Measurements from ENCODE around the gene CDC25B. TPM values are rescaled to one million over a fixed set of nuclear protein-coding genes. Genes with fewer than 3 reads are reported as not detected.

The CDC25B gene
- total and polyA plus RNA-seq, 2 of the 13 experiments (the other 11 are each of a cell fraction or from before 2014, with no cell fraction given) = 14.5 to 19.4 TPM

DNA sequence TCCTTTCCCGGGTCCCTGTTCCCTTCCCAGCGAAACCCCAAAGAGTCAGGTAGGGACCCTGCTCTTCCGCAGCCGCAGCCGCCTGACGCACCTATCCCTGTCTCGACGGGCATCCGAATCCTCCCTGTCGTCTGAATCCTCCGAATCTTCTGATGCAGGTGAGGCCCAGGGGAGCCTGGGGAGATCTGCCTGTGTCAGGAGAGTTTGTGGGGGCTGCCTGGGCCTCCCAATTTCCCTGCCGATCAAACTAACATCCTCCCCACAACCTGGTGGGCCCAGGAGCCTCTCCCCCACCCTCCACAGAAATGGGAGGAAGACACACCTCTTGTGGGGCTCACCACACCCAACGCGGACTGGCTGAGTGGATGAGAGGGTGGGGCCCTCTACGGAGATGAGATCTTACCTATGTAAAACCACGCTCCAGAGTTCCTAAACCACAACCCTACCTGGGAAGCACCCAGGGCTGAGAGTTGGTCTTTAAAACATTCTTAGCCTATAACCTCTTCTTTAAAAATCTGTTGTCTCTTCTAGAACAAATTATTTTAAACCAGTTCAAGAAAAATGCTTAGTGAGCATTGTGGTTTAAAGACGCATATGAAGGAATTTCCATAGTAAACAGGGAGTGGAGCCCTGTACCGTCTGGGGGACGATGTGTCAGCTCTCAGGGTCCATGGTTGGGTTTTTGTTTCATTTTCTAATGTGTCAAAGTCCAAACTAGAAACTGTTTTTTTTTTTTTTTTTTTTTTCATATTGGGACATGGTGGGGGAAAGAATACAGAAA lies 1.7 kb downstream of the CDC25B start (continued):
- TF ChIP-seq ELF3 (CRISPR knock-in tag; IDR thresholded peaks at IDR 0.05) (no peak), YY1 (IDR thresholded peaks at IDR 0.05; ENCODE audit: insufficient read depth, insufficient replicate concordance, low read depth, low read length) (no peak), GATAD2A (CRISPR knock-in tag; IDR thresholded peaks at IDR 0.05) (peak; percentile 48; the same call in 1 of the 2 replicates), JUN (CRISPR knock-in tag; IDR thresholded peaks at IDR 0.05) (no peak), EP300 (IDR thresholded peaks at IDR 0.05; ENCODE audit: low read depth in 2 of 2, low read length in 2 of 2) (peak in 1 of 2 experiments; percentile 40; a peak in 2 of 4 replicates), EP300 (CRISPR knock-in tag; IDR thresholded peaks at IDR 0.05; ENCODE audit: borderline replicate concordance) (no peak), ZSCAN30 (CRISPR knock-in tag; IDR thresholded peaks at IDR 0.05) (no peak), MTF1 (CRISPR knock-in tag; IDR thresholded peaks at IDR 0.05) (no peak), IRF2 (CRISPR knock-in tag; IDR thresholded peaks at IDR 0.05) (peak; percentile 92), KMT2A (CRISPR knock-in tag; IDR thresholded peaks at IDR 0.05) (peak; percentile 41; the same call in 1 of the 2 replicates), KLF15 (CRISPR knock-in tag; IDR thresholded peaks at IDR 0.05; ENCODE audit: borderline replicate concordance) (no peak), CCAR2 (optimal IDR thresholded peaks at IDR 0.05; ENCODE audit: low read depth, low read length) (no peak)
- TF ChIP-seq, protein P1, sequence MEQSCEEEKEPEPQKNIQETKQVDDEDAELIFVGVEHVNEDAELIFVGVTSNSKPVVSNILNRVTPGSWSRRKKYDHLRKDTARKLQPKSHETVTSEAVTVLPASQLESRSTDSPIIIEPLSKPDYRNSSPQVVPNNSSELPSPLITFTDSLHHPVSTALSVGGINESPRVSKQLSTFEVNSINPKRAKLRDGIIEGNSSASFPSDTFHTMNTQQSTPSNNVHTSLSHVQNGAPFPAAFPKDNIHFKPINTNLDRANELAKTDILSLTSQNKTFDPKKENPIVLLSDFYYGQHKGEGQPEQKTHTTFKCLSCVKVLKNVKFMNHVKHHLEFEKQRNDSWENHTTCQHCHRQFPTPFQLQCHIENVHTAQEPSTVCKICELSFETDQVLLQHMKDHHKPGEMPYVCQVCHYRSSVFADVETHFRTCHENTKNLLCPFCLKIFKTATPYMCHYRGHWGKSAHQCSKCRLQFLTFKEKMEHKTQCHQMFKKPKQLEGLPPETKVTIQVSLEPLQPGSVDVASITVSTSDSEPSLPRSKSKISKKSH (CRISPR knock-in tag; IDR thresholded peaks at IDR 0.05; ENCODE audit: borderline replicate concordance) = peak; percentile 84; the same call in 1 of the 2 replicates
- TF ChIP-seq, protein P2, sequence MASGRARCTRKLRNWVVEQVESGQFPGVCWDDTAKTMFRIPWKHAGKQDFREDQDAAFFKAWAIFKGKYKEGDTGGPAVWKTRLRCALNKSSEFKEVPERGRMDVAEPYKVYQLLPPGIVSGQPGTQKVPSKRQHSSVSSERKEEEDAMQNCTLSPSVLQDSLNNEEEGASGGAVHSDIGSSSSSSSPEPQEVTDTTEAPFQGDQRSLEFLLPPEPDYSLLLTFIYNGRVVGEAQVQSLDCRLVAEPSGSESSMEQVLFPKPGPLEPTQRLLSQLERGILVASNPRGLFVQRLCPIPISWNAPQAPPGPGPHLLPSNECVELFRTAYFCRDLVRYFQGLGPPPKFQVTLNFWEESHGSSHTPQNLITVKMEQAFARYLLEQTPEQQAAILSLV (CRISPR knock-in tag; IDR thresholded peaks at IDR 0.05; ENCODE audit: borderline replicate concordance) = peak; percentile 62; the same call in 1 of the 2 replicates
- TF ChIP-seq, protein P3, sequence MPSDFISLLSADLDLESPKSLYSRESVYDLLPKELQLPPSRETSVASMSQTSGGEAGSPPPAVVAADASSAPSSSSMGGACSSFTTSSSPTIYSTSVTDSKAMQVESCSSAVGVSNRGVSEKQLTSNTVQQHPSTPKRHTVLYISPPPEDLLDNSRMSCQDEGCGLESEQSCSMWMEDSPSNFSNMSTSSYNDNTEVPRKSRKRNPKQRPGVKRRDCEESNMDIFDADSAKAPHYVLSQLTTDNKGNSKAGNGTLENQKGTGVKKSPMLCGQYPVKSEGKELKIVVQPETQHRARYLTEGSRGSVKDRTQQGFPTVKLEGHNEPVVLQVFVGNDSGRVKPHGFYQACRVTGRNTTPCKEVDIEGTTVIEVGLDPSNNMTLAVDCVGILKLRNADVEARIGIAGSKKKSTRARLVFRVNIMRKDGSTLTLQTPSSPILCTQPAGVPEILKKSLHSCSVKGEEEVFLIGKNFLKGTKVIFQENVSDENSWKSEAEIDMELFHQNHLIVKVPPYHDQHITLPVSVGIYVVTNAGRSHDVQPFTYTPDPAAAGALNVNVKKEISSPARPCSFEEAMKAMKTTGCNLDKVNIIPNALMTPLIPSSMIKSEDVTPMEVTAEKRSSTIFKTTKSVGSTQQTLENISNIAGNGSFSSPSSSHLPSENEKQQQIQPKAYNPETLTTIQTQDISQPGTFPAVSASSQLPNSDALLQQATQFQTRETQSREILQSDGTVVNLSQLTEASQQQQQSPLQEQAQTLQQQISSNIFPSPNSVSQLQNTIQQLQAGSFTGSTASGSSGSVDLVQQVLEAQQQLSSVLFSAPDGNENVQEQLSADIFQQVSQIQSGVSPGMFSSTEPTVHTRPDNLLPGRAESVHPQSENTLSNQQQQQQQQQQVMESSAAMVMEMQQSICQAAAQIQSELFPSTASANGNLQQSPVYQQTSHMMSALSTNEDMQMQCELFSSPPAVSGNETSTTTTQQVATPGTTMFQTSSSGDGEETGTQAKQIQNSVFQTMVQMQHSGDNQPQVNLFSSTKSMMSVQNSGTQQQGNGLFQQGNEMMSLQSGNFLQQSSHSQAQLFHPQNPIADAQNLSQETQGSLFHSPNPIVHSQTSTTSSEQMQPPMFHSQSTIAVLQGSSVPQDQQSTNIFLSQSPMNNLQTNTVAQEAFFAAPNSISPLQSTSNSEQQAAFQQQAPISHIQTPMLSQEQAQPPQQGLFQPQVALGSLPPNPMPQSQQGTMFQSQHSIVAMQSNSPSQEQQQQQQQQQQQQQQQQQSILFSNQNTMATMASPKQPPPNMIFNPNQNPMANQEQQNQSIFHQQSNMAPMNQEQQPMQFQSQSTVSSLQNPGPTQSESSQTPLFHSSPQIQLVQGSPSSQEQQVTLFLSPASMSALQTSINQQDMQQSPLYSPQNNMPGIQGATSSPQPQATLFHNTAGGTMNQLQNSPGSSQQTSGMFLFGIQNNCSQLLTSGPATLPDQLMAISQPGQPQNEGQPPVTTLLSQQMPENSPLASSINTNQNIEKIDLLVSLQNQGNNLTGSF (CRISPR knock-in tag; IDR thresholded peaks at IDR 0.05) = no peak
- TF ChIP-seq, protein P4, sequence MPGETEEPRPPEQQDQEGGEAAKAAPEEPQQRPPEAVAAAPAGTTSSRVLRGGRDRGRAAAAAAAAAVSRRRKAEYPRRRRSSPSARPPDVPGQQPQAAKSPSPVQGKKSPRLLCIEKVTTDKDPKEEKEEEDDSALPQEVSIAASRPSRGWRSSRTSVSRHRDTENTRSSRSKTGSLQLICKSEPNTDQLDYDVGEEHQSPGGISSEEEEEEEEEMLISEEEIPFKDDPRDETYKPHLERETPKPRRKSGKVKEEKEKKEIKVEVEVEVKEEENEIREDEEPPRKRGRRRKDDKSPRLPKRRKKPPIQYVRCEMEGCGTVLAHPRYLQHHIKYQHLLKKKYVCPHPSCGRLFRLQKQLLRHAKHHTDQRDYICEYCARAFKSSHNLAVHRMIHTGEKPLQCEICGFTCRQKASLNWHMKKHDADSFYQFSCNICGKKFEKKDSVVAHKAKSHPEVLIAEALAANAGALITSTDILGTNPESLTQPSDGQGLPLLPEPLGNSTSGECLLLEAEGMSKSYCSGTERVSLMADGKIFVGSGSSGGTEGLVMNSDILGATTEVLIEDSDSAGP (CRISPR knock-in tag; IDR thresholded peaks at IDR 0.05; ENCODE audit: borderline replicate concordance) = no peak
- TF ChIP-seq, protein P5, sequence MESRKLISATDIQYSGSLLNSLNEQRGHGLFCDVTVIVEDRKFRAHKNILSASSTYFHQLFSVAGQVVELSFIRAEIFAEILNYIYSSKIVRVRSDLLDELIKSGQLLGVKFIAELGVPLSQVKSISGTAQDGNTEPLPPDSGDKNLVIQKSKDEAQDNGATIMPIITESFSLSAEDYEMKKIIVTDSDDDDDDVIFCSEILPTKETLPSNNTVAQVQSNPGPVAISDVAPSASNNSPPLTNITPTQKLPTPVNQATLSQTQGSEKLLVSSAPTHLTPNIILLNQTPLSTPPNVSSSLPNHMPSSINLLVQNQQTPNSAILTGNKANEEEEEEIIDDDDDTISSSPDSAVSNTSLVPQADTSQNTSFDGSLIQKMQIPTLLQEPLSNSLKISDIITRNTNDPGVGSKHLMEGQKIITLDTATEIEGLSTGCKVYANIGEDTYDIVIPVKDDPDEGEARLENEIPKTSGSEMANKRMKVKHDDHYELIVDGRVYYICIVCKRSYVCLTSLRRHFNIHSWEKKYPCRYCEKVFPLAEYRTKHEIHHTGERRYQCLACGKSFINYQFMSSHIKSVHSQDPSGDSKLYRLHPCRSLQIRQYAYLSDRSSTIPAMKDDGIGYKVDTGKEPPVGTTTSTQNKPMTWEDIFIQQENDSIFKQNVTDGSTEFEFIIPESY (CRISPR knock-in tag; IDR thresholded peaks at IDR 0.05) = no peak

Measured in HepG2 (cell line).